Calu3 (cell line): ENCODE data around the gene ZBTB16. TPM values are rescaled to one million over a fixed set of nuclear protein-coding genes. Genes with fewer than 3 reads are reported as not detected.

Source experiments
- BruUV-seq: library from RNA; stranded (reverse); fragments of 400-500 nt; replicated peaks from 2 replicates; lab custom pipeline; 2021; lab: Mats Ljungman, UMichigan
- CTCF ChIA-PET: fragments of 300-600 bp; sonication (Branson Sonifier 250); formaldehyde crosslinking; loops from one replicate; lab custom pipeline; 2022; ENCODE audit warnings: antibody characterized with exemption; lab: Charles Lee
- DNase-seq: peaks from one replicate; pipeline ENCODE4 v3.0.0; 2022
- H3K27ac Mint-ChIP-seq: one replicate; pipeline ENCODE4 v1.8.0; 2022; ENCODE audit warnings: mixed read lengths; ENCODE audit not compliant: unreplicated experiment
- H3K27me3 Mint-ChIP-seq: one replicate; pipeline ENCODE4 v1.8.0; 2022; ENCODE audit warnings: mixed read lengths; ENCODE audit not compliant: unreplicated experiment
- H3K36me3 Mint-ChIP-seq: one replicate; pipeline ENCODE4 v1.8.0; 2022; ENCODE audit warnings: mild to moderate bottlenecking, moderate library complexity, mixed read lengths; ENCODE audit not compliant: insufficient read depth, unreplicated experiment
- H3K4me1 Mint-ChIP-seq: one replicate; pipeline ENCODE4 v1.8.0; 2022; ENCODE audit warnings: mild to moderate bottlenecking, low read depth, mixed read lengths; ENCODE audit not compliant: unreplicated experiment
- H3K4me3 Mint-ChIP-seq: one replicate; pipeline ENCODE4 v1.8.0; 2022; ENCODE audit warnings: mild to moderate bottlenecking, low read depth, moderate library complexity, mixed read lengths; ENCODE audit not compliant: unreplicated experiment
- H3K9me3 Mint-ChIP-seq: one replicate; pipeline ENCODE4 v1.8.0; 2022; ENCODE audit warnings: low read depth, mixed read lengths; ENCODE audit not compliant: unreplicated experiment
- CTCF ChIP-seq: fragments of 200-600 bp; IDR thresholded peaks from one replicate; pipeline ENCODE4 v1.8.0; 2022; ENCODE audit warnings: antibody characterized with exemption; ENCODE audit not compliant: unreplicated experiment
- intact Hi-C: fragments of 100-400 bp; cut with micrococcal nuclease; formaldehyde crosslinking; loops from one replicate; pipeline ENCODE4 v1.10.0; 2022; ENCODE audit not compliant: unreplicated experiment
- total RNA-seq: library from RNA; stranded (reverse); gene quantifications from 2 replicates; pipeline ENCODE4 v1.2.3, GENCODE V29; 2022

ZBTB16 gene
- total RNA-seq, 1 experiment from 2014 or later: not detected

GRCh38 chr11:114197799-114198500, 138.4 kb downstream of the ZBTB16 start:
- H3K4me1 Mint-ChIP-seq: peaks cover 17% of the 10 kb centered on the region
- peak; percentile 47 for DNase-seq
- no TSS peak for BruUV-seq
- no peak overlapping the region for H3K4me3 Mint-ChIP-seq
- CTCF ChIA-PET: interaction anchor here (0.8 to 1.3 kb wide), 3 partner anchors 10 to 65 kb away, joined by 3 to 6 read pairs (median 4); no protein-coding TSS in a partner anchor
- peaks cover 7% of the 10 kb centered on the region for H3K27me3 Mint-ChIP-seq
- peak overlapping the region; percentile 53 for H3K27ac Mint-ChIP-seq
- no peaks in the 10 kb centered on the region for H3K9me3 Mint-ChIP-seq
- TF ChIP-seq CTCF: no peak
- intact Hi-C loops: loop anchor here (2.0 to 10.0 kb wide), 2 partner anchors 63 to 293 kb away; partner anchors contain the start of gene HTR3B
- peaks cover 10% of the 10 kb centered on the region for H3K36me3 Mint-ChIP-seq

GRCh38 chr11:114199051-114199450, 139.5 kb downstream of the ZBTB16 start:
- no peak overlapping the region for H3K27ac Mint-ChIP-seq
- BruUV-seq: no TSS peak

GRCh38 chr11:114200351-114201133, 141.0 kb downstream of the ZBTB16 start:
- CTCF ChIA-PET: no interaction called here
- Mint-ChIP-seq H3K4me1 (peaks cover 9% of the 10 kb centered on the region), H3K4me3 (no peak overlapping the region), H3K27me3 (no peaks in the 10 kb centered on the region), H3K27ac (no peak overlapping the region), H3K36me3 (peaks cover 5% of the 10 kb centered on the region), H3K9me3 (no peaks in the 10 kb centered on the region)
- TF ChIP-seq CTCF: no peak
- DNase-seq: no peak
- BruUV-seq: no TSS peak
- intact Hi-C loops: no loop called here

More at GRCh38 chr11:114199051-114199450, 139.5 kb downstream of the ZBTB16 start:
- no peak for TF ChIP-seq CTCF
- Mint-ChIP-seq H3K4me3 (no peak overlapping the region), H3K4me1 (peaks cover 17% of the 10 kb centered on the region), H3K36me3 (peaks cover 5% of the 10 kb centered on the region), H3K27me3 (no peaks in the 10 kb centered on the region), H3K9me3 (no peaks in the 10 kb centered on the region)
- intact Hi-C loops: loop anchor here (10.0 kb wide), 1 partner anchor 294 kb away; the partner anchor contains the start of gene HTR3B
- CTCF ChIA-PET: no interaction called here
- DNase-seq: no peak

GRCh38 chr11:114201219-114201618, 141.7 kb downstream of the ZBTB16 start:
- Mint-ChIP-seq H3K9me3 (no peaks in the 10 kb centered on the region), H3K27ac (no peak overlapping the region), H3K36me3 (peaks cover 5% of the 10 kb centered on the region), H3K4me3 (no peak overlapping the region), H3K27me3 (no peaks in the 10 kb centered on the region), H3K4me1 (peaks cover 9% of the 10 kb centered on the region)
- BruUV-seq: no TSS peak
- intact Hi-C loops: no loop called here
- CTCF ChIA-PET: no interaction called here
- no peak for DNase-seq
- TF ChIP-seq CTCF: no peak
